ENCODE results near the gene TGFB2. TPM values are rescaled to one million over a fixed set of nuclear protein-coding genes. Genes with fewer than 3 reads are reported as not detected.

TGFB2 gene
- total RNA-seq, 1 experiment from 2014 or later, result 0.34 TPM

DNA sequence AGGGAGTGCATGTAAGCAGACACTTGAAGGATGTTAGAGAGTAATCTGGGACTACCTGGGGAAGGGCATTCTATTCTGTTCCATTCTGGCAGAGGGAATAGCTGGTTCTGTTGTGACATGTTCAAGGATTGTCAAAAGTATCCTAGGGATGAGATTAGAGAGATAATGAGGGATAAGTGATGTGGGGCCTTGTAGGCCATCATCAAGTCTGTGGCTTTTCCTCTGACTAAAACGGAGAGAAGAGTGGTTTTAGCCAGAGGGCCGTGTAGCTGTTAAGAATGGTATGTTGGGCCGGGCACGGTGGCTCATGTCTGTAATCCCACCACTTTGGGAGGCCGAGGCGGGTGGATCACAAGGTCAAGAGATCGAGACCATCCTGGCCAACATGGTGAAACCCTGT is 23.6 kb downstream of the TGFB2 start:
- Histone ChIP-seq H3K79me2 (ENCODE audit: insufficient read depth, low read length) (no peaks in the 10 kb centered on the region), H2AFZ (ENCODE audit: low read depth, low read length, poor library complexity, severe bottlenecking) (no peak overlapping the region), H3K36me3 (ENCODE audit: control insufficient read depth in 1 of 2, insufficient read depth in 2 of 2, low read length in 2 of 2) (no peaks in the 10 kb centered on the region), H4K20me1 (ENCODE audit: insufficient read depth) (no peaks in the 10 kb centered on the region), H3K9me2 (ENCODE audit: insufficient read depth) (no peaks in the 10 kb centered on the region), H3K9me3 (ENCODE audit: control insufficient read depth in 1 of 2, insufficient read depth in 1 of 2, low read depth in 1 of 2, low read length in 2 of 2) (no peaks in the 10 kb centered on the region), H3K27ac (ENCODE audit: low read depth, low read length) (no peak overlapping the region), H3K27me3 (ENCODE audit: insufficient read depth, low read length) (peaks cover 8% of the 10 kb centered on the region; the same call in 1 of the 2 replicates), H3K4me3 (replicated peaks in 1 of 2; ENCODE audit: low read depth in 1 of 2, low read length in 2 of 2) (no peak overlapping the region), H3K4me1 (ENCODE audit: control insufficient read depth in 1 of 2, insufficient read depth in 2 of 2, low read length in 2 of 2) (no peaks in the 10 kb centered on the region), H3K9ac (ENCODE audit: low read length) (no peak overlapping the region), H3K4me2 (ENCODE audit: low read length) (no peak overlapping the region)
- POLR2A ChIA-PET, result no interaction called here
- ATAC-seq (no peak), DNase-seq (ENCODE audit: low read depth, low spot score) (no peak)
- CTCF ChIA-PET, result no interaction called here
- intact Hi-C loops (cut with micrococcal nuclease), result loop anchor here (10.0 kb wide), 1 partner anchor 626 kb away; no protein-coding TSS in a partner anchor
- no TSS peak for BruUV-seq (replicated peaks)
- TF ChIP-seq, protein P1, sequence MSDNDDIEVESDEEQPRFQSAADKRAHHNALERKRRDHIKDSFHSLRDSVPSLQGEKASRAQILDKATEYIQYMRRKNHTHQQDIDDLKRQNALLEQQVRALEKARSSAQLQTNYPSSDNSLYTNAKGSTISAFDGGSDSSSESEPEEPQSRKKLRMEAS (IDR thresholded peaks at IDR 0.05), result no peak
- no peak for TF ChIP-seq EZH2phosphoT487 (IDR thresholded peaks at IDR 0.05; ENCODE audit: borderline replicate concordance)
- TF ChIP-seq TCF7L2 (IDR thresholded peaks at IDR 0.05; ENCODE audit: borderline replicate concordance, extremely low read depth, insufficient read depth, insufficient read length), result no peak
- no peak for TF ChIP-seq ZFX (IDR thresholded peaks at IDR 0.05)
- TF ChIP-seq EGR1 (IDR thresholded peaks at IDR 0.05; ENCODE audit: low read depth), result no peak
- no peak for TF ChIP-seq SP1 (IDR thresholded peaks at IDR 0.05; ENCODE audit: low read depth)
- no peak for TF ChIP-seq CBX3 (IDR thresholded peaks at IDR 0.05; ENCODE audit: low read depth)
- no peak for TF ChIP-seq JUND (IDR thresholded peaks at IDR 0.05)
- no peak for TF ChIP-seq EZH2 (IDR thresholded peaks at IDR 0.05)
- no peak for TF ChIP-seq CEBPB (IDR thresholded peaks at IDR 0.05; ENCODE audit: low read depth)
- RAD21 ChIA-PET (ENCODE audit: low non-redundant PET in 1 of 2, low total read pairs in 2 of 2, uncharacterized antibody in 2 of 2, unreplicated experiment in 2 of 2), result no interaction called here

DNA sequence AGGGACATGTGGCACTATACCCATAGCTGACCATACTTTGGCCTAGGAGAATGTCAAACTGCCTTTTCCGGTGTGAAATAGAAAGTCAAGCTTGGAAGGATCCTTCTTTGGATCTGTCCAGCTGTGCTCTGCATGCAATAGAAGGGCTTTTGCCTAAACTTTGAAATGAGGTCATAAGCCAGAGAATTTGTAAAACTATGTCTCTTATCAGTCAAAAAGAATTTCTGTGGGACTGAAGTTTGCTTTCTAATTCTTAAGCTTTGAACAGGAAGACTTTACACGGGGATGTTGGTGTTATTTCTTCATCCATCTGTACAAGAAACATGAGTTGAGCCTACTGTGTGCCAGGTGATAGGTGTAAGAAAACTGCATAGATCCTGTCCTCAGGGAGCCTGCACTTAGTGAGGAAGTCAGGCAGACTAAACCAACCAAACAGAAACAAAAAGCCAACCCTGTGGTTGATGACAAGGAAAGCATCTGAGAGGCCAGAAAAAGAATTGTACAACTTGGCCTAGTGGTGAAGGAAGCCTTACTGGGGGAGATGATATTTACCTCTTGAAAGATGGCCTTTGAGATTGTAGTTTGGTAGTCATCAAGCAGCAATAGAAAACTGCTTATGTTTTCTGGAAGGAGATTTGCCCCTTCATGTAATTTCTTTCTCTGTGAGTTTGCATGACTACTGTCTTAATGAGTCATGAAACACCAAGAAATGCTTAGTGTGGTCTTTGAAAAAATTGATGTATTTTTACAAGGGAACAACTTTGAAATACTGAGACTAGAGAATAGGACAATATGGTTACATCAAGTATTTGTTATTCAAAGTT is 24.8 kb downstream of the TGFB2 start:
- Histone ChIP-seq H3K4me2 (ENCODE audit: low read length) (no peak overlapping the region), H3K4me3 (replicated peaks in 1 of 2; ENCODE audit: low read depth in 1 of 2, low read length in 2 of 2) (no peak overlapping the region), H2AFZ (ENCODE audit: low read depth, low read length, poor library complexity, severe bottlenecking) (no peak overlapping the region), H3K9me2 (ENCODE audit: insufficient read depth) (no peaks in the 10 kb centered on the region), H3K79me2 (ENCODE audit: insufficient read depth, low read length) (no peaks in the 10 kb centered on the region), H3K9me3 (ENCODE audit: control insufficient read depth in 1 of 2, insufficient read depth in 1 of 2, low read depth in 1 of 2, low read length in 2 of 2) (no peaks in the 10 kb centered on the region), H4K20me1 (ENCODE audit: insufficient read depth) (no peaks in the 10 kb centered on the region), H3K36me3 (ENCODE audit: control insufficient read depth in 1 of 2, insufficient read depth in 2 of 2, low read length in 2 of 2) (no peaks in the 10 kb centered on the region), H3K9ac (ENCODE audit: low read length) (no peak overlapping the region), H3K4me1 (ENCODE audit: control insufficient read depth in 1 of 2, insufficient read depth in 2 of 2, low read length in 2 of 2) (peaks cover 7 to 8% of the 10 kb centered on the region in 2 experiments; a peak in 3 of 4 replicates), H3K27ac (ENCODE audit: low read depth, low read length) (no peak overlapping the region), H3K27me3 (ENCODE audit: insufficient read depth, low read length) (peaks cover 14% of the 10 kb centered on the region)
- no peak for ATAC-seq
- TF ChIP-seq ZFX (IDR thresholded peaks at IDR 0.05) (no peak), TCF7L2 (IDR thresholded peaks at IDR 0.05; ENCODE audit: borderline replicate concordance, extremely low read depth, insufficient read depth, insufficient read length) (no peak)
- POLR2A ChIA-PET, result no interaction called here
- CTCF ChIA-PET, result no interaction called here
- RAD21 ChIA-PET (ENCODE audit: low non-redundant PET in 1 of 2, low total read pairs in 2 of 2, uncharacterized antibody in 2 of 2, unreplicated experiment in 2 of 2), result no interaction called here
- DNase-seq (ENCODE audit: low read depth, low spot score), result no peak
- BruUV-seq (replicated peaks), result no TSS peak
- intact Hi-C loops (cut with micrococcal nuclease), result loop anchor here (10.0 kb wide), 1 partner anchor 625 kb away; no protein-coding TSS in a partner anchor
